Stimulated activated naive B cell treated with anti-CD40 and anti-IgM and Interleukin-4, amounts not matched to agents 10 μg/mL and 1 μg/mL and 100 μg/mL, for 72 hours (primary cell): ENCODE measurements around the gene NUDT22.

Experiments
- ATAC-seq, 2 donors: fragments of 150-1000 bp; cut with Tn5 transposase; replicated peaks; 2 replicates each; pipeline ENCODE4 v1.10.0; 2021; ENCODE audit warnings: moderate library complexity in 1 of 2
- DNase-seq: peaks from one replicate; pipeline ENCODE4 v3.0.0; 2021
- H3K27ac Mint-ChIP-seq: one replicate; pipeline ENCODE4 v1.8.0; 2022; ENCODE audit warnings: mild to moderate bottlenecking, mixed read lengths
- H3K27me3 Mint-ChIP-seq, 2 donors: one replicate each; pipeline ENCODE4 v1.8.0; 2022; ENCODE audit warnings: mixed read lengths in 2 of 2
- H3K36me3 Mint-ChIP-seq, 2 donors: one replicate each; pipeline ENCODE4 v1.8.0; 2022; ENCODE audit warnings: mixed read lengths in 2 of 2, mild to moderate bottlenecking in 1 of 2
- H3K4me1 Mint-ChIP-seq, 2 donors: one replicate each; pipeline ENCODE4 v1.8.0; 2022; ENCODE audit warnings: mixed read lengths in 2 of 2, mild to moderate bottlenecking in 1 of 2
- H3K4me3 Mint-ChIP-seq, 2 donors: one replicate each; pipeline ENCODE4 v1.8.0; 2022; ENCODE audit warnings: mild to moderate bottlenecking in 2 of 2, mixed read lengths in 2 of 2, moderate library complexity in 1 of 2
- H3K9me3 Mint-ChIP-seq, 2 donors: one replicate each; pipeline ENCODE4 v1.8.0; 2022; ENCODE audit warnings: mixed read lengths in 2 of 2, mild to moderate bottlenecking in 1 of 2

NUDT22 gene

GRCh38 chr11:64225608-64226506 is at the start of gene NUDT22, which contains the start of gene TRPT1:
NUDT22 (plus strand) TSS chr11:64226274; CDS start chr11:64226653, 379 bp downstream.
TRPT1 (minus strand) TSS chr11:64226186; CDS start chr11:64225860, 326 bp downstream.
- peak; percentile 62 to 66 for ATAC-seq
- Mint-ChIP-seq H3K4me3 (peak within 1 kb of the TSS; percentile 92 to 95), H3K27ac (peak within 1 kb of the TSS; percentile 95), H3K4me1 (peaks cover 31 to 67% of the 10 kb centered on the region in 2 donors), H3K36me3 (peaks cover 36 to 37% of the 10 kb centered on the region in 2 donors), H3K27me3 (no peaks in the 10 kb centered on the region), H3K9me3 (no peaks in the 10 kb centered on the region)
- peak; percentile 87 for DNase-seq

GRCh38 chr11:64176751-64177150 is 49.3 kb upstream of the NUDT22 start:
- ATAC-seq (no peak), DNase-seq (no peak)
- Mint-ChIP-seq H3K9me3 (peaks cover 0 to 4% of the 10 kb centered on the region in 2 donors), H3K4me1 (peaks cover 24 to 41% of the 10 kb centered on the region in 2 donors), H3K27ac (no peak overlapping the region), H3K36me3 (peaks cover 5 to 16% of the 10 kb centered on the region in 2 donors), H3K27me3 (no peaks in the 10 kb centered on the region), H3K4me3 (no peak overlapping the region)

GRCh38 chr11:64178203-64178602 is 47.9 kb upstream of the NUDT22 start:
- ATAC-seq (peak; percentile 85 to 89), DNase-seq (peak; percentile 26)
- H3K27ac Mint-ChIP-seq, result peak overlapping the region; percentile 62
- peaks cover 5 to 21% of the 10 kb centered on the region in 2 donors for H3K36me3 Mint-ChIP-seq
- H3K9me3 Mint-ChIP-seq, result peaks cover 0 to 4% of the 10 kb centered on the region in 2 donors
- H3K4me1 Mint-ChIP-seq, result peaks cover 30 to 50% of the 10 kb centered on the region in 2 donors
- peak overlapping the region in 1 of 2 donors; percentile 11 for H3K4me3 Mint-ChIP-seq
- no peaks in the 10 kb centered on the region for H3K27me3 Mint-ChIP-seq

GRCh38 chr11:64178951-64179639 is 47.0 kb upstream of the NUDT22 start:
- Mint-ChIP-seq H3K27ac (no peak overlapping the region), H3K9me3 (peaks cover 0 to 4% of the 10 kb centered on the region in 2 donors), H3K4me3 (no peak overlapping the region), H3K36me3 (peaks cover 5 to 15% of the 10 kb centered on the region in 2 donors), H3K27me3 (no peaks in the 10 kb centered on the region), H3K4me1 (peaks cover 34 to 55% of the 10 kb centered on the region in 2 donors)
- ATAC-seq (no peak), DNase-seq (no peak)

GRCh38 chr11:64180891-64181290 is 45.2 kb upstream of the NUDT22 start:
- ATAC-seq (no peak), DNase-seq (no peak)
- peaks cover 35 to 62% of the 10 kb centered on the region in 2 donors for H3K4me1 Mint-ChIP-seq
- peaks cover 0 to 4% of the 10 kb centered on the region in 2 donors for H3K9me3 Mint-ChIP-seq
- H3K36me3 Mint-ChIP-seq, result peaks cover 5 to 14% of the 10 kb centered on the region in 2 donors
- no peaks in the 10 kb centered on the region for H3K27me3 Mint-ChIP-seq
- H3K4me3 Mint-ChIP-seq, result no peak overlapping the region
- no peak overlapping the region for H3K27ac Mint-ChIP-seq

- Mint-ChIP-seq H3K4me3 (peak overlapping the region; percentile 47 to 56), H3K4me1 (peaks cover 35 to 62% of the 10 kb centered on the region in 2 donors), H3K27ac (peak overlapping the region; percentile 76), H3K9me3 (peaks cover 0 to 4% of the 10 kb centered on the region in 2 donors), H3K36me3 (peaks cover 7 to 17% of the 10 kb centered on the region in 2 donors), H3K27me3 (no peaks in the 10 kb centered on the region)
- ATAC-seq (no peak), DNase-seq (peak; percentile 41)
These were observed 44.3 kb upstream of the NUDT22 start for GRCh38 chr11:64181506-64182411.

GRCh38 chr11:64183890-64184289 is 42.2 kb upstream of the NUDT22 start:
- no peaks in the 10 kb centered on the region for H3K9me3 Mint-ChIP-seq
- DNase-seq (no peak), ATAC-seq (no peak)
- H3K4me1 Mint-ChIP-seq, result peaks cover 26 to 50% of the 10 kb centered on the region in 2 donors
- no peak overlapping the region for H3K27ac Mint-ChIP-seq
- peaks cover 2 to 9% of the 10 kb centered on the region in 2 donors for H3K36me3 Mint-ChIP-seq
- H3K27me3 Mint-ChIP-seq, result no peaks in the 10 kb centered on the region
- peak overlapping the region in 1 of 2 donors; percentile 39 for H3K4me3 Mint-ChIP-seq

- no peaks in the 10 kb centered on the region for H3K9me3 Mint-ChIP-seq
- ATAC-seq, result peak; percentile 10 to 12
- peaks cover 5 to 13% of the 10 kb centered on the region in 2 donors for H3K36me3 Mint-ChIP-seq
- no peaks in the 10 kb centered on the region for H3K27me3 Mint-ChIP-seq
- H3K4me1 Mint-ChIP-seq, result peaks cover 26 to 49% of the 10 kb centered on the region in 2 donors
- peak overlapping the region; percentile 98 for H3K27ac Mint-ChIP-seq
- peak overlapping the region in 1 of 2 donors; percentile 98 for H3K4me3 Mint-ChIP-seq
- no peak for DNase-seq
These were observed 40.8 kb upstream of the NUDT22 start for GRCh38 chr11:64185175-64185692.

GRCh38 chr11:64185693-64186491 is 40.2 kb upstream of the NUDT22 start, which contains the start of gene STIP1:
STIP1 (plus strand) TSS chr11:64186171; CDS start chr11:64186262, 91 bp downstream.
- Mint-ChIP-seq H3K4me3 (peak within 1 kb of the TSS in 1 of 2 donors; percentile 98), H3K27me3 (no peaks in the 10 kb centered on the region), H3K4me1 (peaks cover 22 to 48% of the 10 kb centered on the region in 2 donors), H3K27ac (peak within 1 kb of the TSS; percentile 98), H3K36me3 (peaks cover 5 to 13% of the 10 kb centered on the region in 2 donors), H3K9me3 (no peaks in the 10 kb centered on the region)
- ATAC-seq, result peak; percentile 84 to 87
- DNase-seq, result peak; percentile 99

- Mint-ChIP-seq H3K4me3 (no peak overlapping the region), H3K36me3 (peaks cover 6 to 13% of the 10 kb centered on the region in 2 donors), H3K27me3 (no peaks in the 10 kb centered on the region), H3K4me1 (peaks cover 17 to 45% of the 10 kb centered on the region in 2 donors), H3K27ac (no peak overlapping the region), H3K9me3 (no peaks in the 10 kb centered on the region)
- DNase-seq (no peak), ATAC-seq (no peak)
These were observed 39.4 kb upstream of the NUDT22 start for GRCh38 chr11:64186492-64187165.

- H3K9me3 Mint-ChIP-seq, result no peaks in the 10 kb centered on the region
- peaks cover 4 to 16% of the 10 kb centered on the region in 2 donors for H3K4me1 Mint-ChIP-seq
- no peaks in the 10 kb centered on the region for H3K27me3 Mint-ChIP-seq
- peaks cover 23 to 37% of the 10 kb centered on the region in 2 donors for H3K36me3 Mint-ChIP-seq
- H3K4me3 Mint-ChIP-seq, result no peak overlapping the region
- H3K27ac Mint-ChIP-seq, result no peak overlapping the region
- ATAC-seq (no peak), DNase-seq (no peak)
These were observed 33.6 kb upstream of the NUDT22 start for GRCh38 chr11:64192434-64192833.

- Mint-ChIP-seq H3K36me3 (peaks cover 30 to 48% of the 10 kb centered on the region in 2 donors), H3K27ac (peak overlapping the region; percentile 71), H3K4me1 (peaks cover 4 to 6% of the 10 kb centered on the region in 2 donors), H3K9me3 (no peaks in the 10 kb centered on the region), H3K4me3 (no peak overlapping the region), H3K27me3 (no peaks in the 10 kb centered on the region)
- ATAC-seq, result no peak
- no peak for DNase-seq
These were observed 29.4 kb upstream of the NUDT22 start for GRCh38 chr11:64196626-64197025.
